NCI-H510A (cell line): Measurements from ENCODE around the gene TMEM82.
"Not testable (repeated sequence)": the region's sequence is repeated elsewhere in the genome, so short reads cannot be mapped to it uniquely, and the experiment has no call there.

Experiments
- DNase-seq: peaks from one replicate; lab custom pipeline; 2025; lab: John Stamatoyannopoulos, UW

The TMEM82 gene

DNA sequence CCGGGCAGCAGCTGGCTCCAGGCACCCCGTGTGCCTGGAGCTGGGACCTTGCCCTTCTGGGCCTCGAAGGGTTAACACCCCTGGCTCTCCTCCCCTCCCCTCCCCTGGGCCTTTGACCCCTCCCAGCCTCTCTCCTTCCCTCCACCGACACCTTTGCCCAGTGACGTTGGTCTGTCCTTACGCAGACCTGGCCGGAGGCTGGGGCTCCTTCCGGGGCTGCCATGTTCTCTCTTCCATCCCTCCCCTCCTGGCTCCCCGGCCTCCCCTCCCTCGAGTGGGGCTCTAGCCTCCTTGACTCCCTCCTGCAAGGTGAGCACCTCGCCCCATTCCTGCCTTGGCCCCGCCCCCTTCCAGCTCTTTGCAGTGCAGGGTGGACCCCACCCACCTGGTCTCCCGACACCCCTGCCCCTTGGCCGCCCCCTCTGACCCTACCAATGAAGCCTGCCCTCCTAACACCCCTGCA is at the start of gene TMEM82:
Gene TMEM82 (plus strand): TSS at position 161 of the 463 bp plus-strand sequence. CDS start 61 bp downstream, at position 222.
- no peak for DNase-seq

- no peak for DNase-seq
Observed at GRCh38 chr1:15693371-15693770, 48.9 kb upstream of the TMEM82 start.

- DNase-seq: no peak
Observed at GRCh38 chr1:15696956-15697521, 45.3 kb upstream of the TMEM82 start.

GRCh38 chr1:15698201-15698600 is 44.1 kb upstream of the TMEM82 start:
- no peak for DNase-seq

DNA sequence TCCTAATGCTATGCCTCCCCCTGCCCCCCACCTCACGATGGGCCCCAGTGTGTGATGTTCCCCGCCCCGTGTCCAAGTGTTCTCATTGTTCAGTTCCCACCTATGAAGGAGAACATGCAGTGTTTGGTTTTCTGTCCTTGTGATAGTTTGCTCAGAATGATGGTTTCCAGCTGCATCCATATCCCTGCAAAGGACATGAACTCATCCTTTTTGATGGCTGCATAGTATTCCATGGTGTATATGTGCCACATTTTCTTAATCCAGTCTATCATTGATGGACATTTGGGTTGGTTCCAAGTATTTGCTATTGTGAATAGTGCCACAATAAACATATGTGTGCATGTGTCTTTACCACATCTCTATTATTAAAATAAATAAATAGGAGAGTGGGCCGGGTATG is 43.0 kb upstream of the TMEM82 start:
- not testable (repeated sequence) for DNase-seq

GRCh38 chr1:15700508-15700907 is 41.8 kb upstream of the TMEM82 start:
- no peak for DNase-seq

DNA sequence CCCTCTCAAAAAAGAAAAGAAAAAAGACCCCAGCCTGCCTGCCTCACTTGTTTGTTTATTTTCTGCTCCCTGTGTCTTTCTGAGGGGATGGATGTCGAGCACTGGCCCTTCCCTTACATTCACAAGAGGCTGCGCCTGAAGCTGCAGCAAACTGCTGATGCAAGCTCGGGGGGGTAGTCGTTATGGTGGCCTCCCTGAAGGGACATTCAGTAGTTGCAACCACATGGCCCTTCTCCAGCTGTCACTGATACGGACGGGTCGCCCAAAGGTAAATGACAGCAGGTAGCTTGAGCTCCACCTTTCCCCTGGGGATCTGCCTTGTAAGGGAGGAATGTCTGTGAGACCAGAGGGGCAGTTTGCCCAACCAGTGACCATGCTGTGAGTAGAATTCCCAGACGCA is 40.5 kb upstream of the TMEM82 start:
- DNase-seq: no peak

DNA sequence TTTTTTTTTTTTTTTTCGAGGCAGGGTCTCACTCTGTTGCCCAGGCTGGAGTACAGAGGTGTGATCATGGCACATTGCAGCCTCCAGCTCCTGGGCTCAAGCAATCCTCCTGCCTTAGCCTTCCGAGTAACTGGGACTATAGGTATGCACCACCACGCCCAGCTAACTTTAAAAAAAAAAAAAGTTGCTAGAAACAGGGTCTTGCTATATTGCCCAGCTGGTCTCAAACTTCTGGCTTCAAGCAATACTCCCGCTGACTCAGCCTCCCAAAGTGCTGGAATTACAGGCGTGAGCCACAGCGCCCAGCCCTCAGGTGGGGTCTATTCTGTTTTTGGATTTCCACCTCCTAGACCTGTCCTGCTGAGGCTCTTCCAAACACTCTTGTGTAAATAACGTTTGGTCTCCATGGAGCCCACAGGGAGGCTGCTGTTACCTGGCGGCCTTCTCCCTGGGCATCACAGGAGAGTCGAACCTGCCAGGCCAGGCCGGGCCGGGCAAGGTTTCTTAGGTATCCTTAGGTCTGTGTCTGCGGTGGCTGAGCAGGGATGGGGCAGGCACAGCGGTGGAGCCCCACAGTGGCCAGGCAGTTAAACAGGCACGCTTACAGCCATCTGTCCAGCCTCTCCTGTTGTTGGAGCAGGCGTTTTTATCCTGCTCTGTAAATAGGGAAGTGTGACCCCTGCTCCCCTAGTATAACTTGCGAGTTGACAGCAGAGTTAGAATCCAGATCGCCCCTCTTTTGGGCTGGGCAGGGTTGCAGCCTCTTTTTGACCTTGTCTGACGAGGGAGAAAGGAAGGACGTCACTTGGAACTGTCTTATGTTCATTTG is 39.4 kb upstream of the TMEM82 start:
- DNase-seq: no peak

- no peak for DNase-seq
Observed at GRCh38 chr1:15703562-15703961, 38.7 kb upstream of the TMEM82 start.

DNA sequence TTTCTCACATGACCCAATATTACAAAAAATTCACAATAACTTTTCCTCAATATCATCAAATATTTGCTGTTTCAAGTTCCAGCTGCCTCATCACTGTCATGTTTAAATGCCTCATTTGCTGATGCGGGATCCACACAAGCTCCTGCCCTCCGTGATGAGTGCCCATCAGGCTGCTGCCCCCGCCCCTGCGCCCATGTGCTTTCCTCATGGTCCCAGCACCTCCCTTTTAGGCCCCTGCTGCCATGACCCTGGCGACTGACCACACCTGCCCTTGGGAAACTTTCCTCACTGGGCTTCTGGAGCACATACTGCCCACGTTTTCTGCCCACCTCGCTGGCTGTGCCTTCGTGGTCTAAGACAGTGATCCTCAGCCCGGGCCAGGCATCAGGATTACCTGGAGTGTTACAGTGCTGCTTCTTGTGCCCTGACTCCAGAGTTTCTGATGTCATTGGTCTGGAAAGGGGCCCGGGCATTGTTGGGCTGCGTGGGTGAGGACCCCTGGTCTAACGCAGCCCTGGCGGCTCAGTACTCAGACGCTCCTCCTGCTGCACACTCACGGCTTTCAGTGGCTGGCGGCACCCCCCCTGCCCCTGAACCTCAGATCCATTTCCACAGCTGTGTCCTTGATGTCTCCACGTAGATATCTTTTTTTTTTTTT is 37.6 kb upstream of the TMEM82 start:
- no peak for DNase-seq

GRCh38 chr1:15705184-15705566 is 37.1 kb upstream of the TMEM82 start:
- DNase-seq: no peak

GRCh38 chr1:15706751-15707150 is 35.5 kb upstream of the TMEM82 start:
- no peak for DNase-seq

- no peak for DNase-seq
Observed at GRCh38 chr1:15707239-15707925, 34.9 kb upstream of the TMEM82 start.

- DNase-seq: peak; percentile 68
Observed at GRCh38 chr1:15708486-15709137, 33.7 kb upstream of the TMEM82 start.

- DNase-seq: peak; percentile 23
Observed at GRCh38 chr1:15709226-15709625, 33.1 kb upstream of the TMEM82 start.

DNA sequence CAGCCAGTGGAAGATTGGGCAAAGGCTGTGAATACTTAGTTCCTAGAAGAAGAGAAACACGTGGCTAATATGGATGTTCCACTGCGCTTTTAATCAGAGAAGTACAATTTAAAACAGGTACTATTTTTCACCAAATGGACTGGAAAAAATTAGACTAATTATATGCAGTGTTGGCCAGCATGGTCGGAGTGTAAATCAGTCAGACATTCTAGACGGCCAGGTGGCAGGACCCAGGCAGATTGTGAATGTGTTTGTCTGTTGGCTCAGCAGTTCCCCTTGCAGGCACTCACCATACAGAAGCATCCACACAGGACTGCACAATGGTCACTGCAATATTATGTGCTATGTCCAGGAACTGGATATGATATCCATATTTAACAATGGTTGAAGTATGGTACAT is 30.1 kb upstream of the TMEM82 start:
- DNase-seq: no peak

DNA sequence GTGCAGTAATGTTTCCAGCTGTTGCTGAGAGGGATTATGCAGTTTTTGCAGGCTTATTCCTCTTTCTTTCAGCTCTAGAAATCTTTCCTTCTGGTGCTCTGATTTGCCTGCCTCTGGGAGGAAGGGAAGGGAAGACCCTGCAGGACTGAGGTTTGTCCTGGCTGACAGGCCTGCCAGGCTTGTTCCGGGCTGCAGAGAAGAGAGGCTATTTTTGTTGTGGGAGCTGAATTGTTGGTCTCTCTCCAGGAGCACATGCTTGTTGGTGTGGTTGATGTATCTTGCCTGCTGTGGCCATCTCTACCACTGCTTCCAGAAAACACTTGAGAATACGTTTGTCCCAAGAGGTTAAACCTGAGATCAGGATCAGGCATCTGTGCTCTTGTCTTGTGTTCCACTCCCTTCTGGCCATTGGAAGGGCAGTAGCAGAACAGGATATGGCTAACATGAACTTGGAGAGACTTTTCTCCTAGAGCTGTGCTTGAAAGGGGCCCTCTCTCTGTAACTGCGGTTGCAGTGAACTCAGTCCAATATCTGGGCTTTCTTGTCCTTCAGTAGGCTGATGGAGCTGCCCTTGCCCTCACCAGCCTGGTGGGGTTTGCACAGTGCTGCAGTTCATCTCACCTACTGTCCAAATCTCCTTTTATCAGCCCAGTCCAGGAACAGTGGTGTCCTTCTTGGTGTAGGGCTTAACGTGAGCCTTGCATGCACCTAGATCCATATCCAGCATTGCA is 27.7 kb upstream of the TMEM82 start:
- no peak for DNase-seq

GRCh38 chr1:15717418-15718125 is 24.7 kb upstream of the TMEM82 start:
- no peak for DNase-seq

- DNase-seq: no peak
Observed at GRCh38 chr1:15718199-15718601, 24.1 kb upstream of the TMEM82 start.

DNA sequence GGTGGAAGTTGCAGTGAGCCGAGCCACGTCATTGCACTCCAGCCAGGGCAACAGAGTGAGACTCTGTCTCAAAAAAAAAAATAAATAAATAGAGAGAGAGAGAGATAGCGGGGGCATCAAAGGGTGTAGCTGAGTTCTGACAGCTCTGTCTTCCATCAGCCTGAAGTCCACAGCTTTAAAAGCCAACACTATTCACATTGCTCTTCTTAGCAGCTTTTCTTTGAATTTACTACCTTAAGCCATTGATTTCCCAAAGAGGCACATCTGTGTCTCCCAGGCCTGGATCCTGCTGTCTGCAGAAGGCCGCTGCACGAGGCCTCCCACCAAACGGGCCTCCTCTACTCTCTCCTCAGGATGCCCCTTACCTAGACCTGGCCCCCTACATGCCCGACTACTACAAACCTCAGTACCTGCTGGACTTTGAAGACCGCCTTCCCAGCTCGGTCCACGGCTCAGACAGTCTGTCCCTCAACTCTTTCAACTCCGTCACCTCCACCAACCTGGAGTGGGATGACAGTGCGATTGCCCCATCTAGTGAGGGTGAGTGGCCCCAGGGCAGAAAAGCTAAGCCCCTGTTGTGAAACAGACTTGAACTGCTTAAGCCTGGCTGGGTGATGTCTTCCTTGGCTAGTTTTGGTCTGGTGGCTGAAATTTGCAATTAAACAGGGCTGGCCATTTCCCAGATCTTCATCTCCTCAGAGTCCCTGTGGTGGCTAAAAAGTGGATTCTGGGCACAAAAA is 22.7 kb upstream of the TMEM82 start:
- DNase-seq: no peak
